ENCODE results near the gene CD83.

DNA sequence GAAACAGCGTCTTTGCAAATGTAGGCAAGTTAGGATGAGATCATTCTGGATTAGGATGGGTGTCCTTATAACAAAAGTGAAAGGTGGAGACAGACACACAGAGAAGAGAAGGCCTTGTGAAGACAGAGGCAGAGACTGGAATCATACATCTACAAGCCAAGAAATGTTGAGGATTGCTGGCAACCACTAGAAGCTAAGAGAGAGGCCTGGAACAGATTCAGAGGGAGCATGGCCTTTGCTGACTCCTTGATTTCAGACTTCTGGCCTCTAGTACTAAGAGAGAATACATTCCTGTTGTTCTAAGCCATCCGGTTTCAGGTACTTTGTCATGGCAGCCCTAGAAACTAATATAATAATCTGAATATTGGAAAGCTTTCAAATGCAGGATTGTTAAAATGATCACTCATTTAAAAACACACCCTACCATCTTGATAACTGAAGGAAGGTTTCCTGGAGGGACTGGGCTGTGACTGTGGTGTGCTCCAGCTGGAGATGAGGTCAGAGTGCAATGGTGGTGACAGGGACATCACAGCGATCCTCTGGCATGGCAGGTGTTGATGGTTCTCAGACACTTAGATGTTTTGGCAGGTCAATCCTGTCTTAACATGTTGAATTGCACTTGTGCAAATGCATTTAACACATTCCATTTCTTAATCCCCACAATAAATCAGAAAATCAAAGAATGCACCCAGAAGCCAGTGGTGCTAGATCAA, 25.1 kb downstream of the CD83 start:
- TF ChIP-seq POLR2A (IDR thresholded peaks at IDR 0.05), result no peak
- TF ChIP-seq, protein P1, sequence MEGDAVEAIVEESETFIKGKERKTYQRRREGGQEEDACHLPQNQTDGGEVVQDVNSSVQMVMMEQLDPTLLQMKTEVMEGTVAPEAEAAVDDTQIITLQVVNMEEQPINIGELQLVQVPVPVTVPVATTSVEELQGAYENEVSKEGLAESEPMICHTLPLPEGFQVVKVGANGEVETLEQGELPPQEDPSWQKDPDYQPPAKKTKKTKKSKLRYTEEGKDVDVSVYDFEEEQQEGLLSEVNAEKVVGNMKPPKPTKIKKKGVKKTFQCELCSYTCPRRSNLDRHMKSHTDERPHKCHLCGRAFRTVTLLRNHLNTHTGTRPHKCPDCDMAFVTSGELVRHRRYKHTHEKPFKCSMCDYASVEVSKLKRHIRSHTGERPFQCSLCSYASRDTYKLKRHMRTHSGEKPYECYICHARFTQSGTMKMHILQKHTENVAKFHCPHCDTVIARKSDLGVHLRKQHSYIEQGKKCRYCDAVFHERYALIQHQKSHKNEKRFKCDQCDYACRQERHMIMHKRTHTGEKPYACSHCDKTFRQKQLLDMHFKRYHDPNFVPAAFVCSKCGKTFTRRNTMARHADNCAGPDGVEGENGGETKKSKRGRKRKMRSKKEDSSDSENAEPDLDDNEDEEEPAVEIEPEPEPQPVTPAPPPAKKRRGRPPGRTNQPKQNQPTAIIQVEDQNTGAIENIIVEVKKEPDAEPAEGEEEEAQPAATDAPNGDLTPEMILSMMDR (IDR thresholded peaks at IDR 0.05), result no peak

All from uterus (tissue), 2 donors.